Prostate gland (tissue), 2 donors: ENCODE measurements around the gene WDR18. TPM values are rescaled to one million over a fixed set of nuclear protein-coding genes. Genes with fewer than 3 reads are reported as not detected.
"Not testable (repeated sequence)": the region's sequence is repeated elsewhere in the genome, so short reads cannot be mapped to it uniquely, and the experiment has no call there.

Experiments
- DNase-seq: peaks from one replicate; pipeline ENCODE4 v3.0.0-alpha.2; 2019; ENCODE audit warnings: low spot score
- H3K27ac ChIP-seq, 2 donors: fragments of 200-600 bp; sonication (generic); 2 replicates each; pipeline ENCODE4 v1.5.1; 2017 to 2019
- H3K27me3 ChIP-seq: fragments of 200-600 bp; sonication (generic); replicated peaks from 2 replicates; pipeline ENCODE4 v1.5.1; 2019; ENCODE audit not compliant: insufficient read depth
- H3K36me3 ChIP-seq, 2 donors: fragments of 200-600 bp; sonication (generic); 1 replicate in 1 of 2; 2 replicates in 1 of 2; pipeline versions ENCODE4 v1.5.1 to v1.8.1; 2017 to 2019
- H3K4me1 ChIP-seq: fragments of 200-600 bp; sonication (generic); replicated peaks from 2 replicates; pipeline ENCODE4 v1.5.1; 2019
- H3K4me3 ChIP-seq, 2 donors: fragments of 200-600 bp; sonication (generic); 2 replicates each; pipeline ENCODE4 v1.5.1; 2017 to 2019
- H3K9me3 ChIP-seq: fragments of 200-600 bp; sonication (generic); 2 replicates; pipeline ENCODE4 v1.5.1; 2017
- POLR2A ChIP-seq: fragments of 450-650 bp; IDR thresholded peaks from one replicate; pipeline ENCODE4 v1.6.1; 2016; ENCODE audit warnings: antibody characterized with exemption, mild to moderate bottlenecking
- POLR2AphosphoS5 ChIP-seq: sonication (generic); formaldehyde crosslinking; IDR thresholded peaks from one replicate; pipeline ENCODE4 v1.6.1; 2017; ENCODE audit warnings: antibody characterized with exemption
- WGBS: methylation state at CpG from one replicate; pipeline ENCODE4 v1.1.5; 2018; 5-methylcytosine and 5-hydroxymethylcytosine counted together
- intact Hi-C: fragments of 100-400 bp; cut with DNase I; formaldehyde crosslinking; loops from one replicate; pipeline ENCODE4 v1.14.2; 2022
- total RNA-seq, 2 donors: library from RNA; depleted of rRNA; stranded (reverse); fragments of >200 nt; gene quantifications; one replicate each; pipeline ENCODE4 v1.1.0, GENCODE V29; 2016
- TF ChIP-seq, protein P1 (sequence below), 4 experiments: fragments of 200-600 bp in 2 of 4; fragments of 450-650 bp in 2 of 4; sonication (generic) in 2 of 4; IDR thresholded peaks; 1 replicate in 3 of 4; 2 replicates in 1 of 4; pipeline ENCODE4 v1.5.1; 2016 to 2019; ENCODE audit warnings: antibody characterized with exemption in 4 of 4, mild to moderate bottlenecking in 2 of 4, moderate library complexity in 2 of 4

WDR18 gene
- total RNA-seq, 2 donors from 2014 or later: 35.0 to 94.8 TPM

DNA sequence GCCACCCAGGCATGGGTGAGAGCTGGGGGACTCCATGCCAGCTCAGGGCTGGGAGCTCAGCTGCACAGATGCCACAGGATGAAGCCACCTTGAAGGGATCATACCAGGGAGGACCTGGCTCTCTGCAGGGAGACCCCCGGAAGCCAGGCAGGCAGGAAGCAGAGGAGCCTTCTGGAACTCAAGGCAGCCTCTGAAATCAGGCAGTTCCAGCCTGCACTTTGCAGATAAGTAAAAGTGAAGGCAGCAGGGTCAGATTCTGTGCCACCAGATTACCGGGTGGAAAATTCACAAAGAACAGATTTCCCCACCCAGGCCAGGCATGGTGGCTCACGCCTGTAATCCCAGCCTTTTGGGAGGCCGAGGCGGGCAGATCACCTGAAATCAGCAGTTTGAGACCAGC, 34.2 kb downstream of the WDR18 start:
- 83% methylated on average over 5 of the region's 5 CpGs for WGBS
- Histone ChIP-seq H3K4me1 (peaks cover 40% of the 10 kb centered on the region), H3K4me3 (no peak overlapping the region), H3K9me3 (no peaks in the 10 kb centered on the region), H3K27me3 (no peaks in the 10 kb centered on the region), H3K36me3 (no peaks in the 10 kb centered on the region), H3K27ac (no peak overlapping the region)
- no peak for DNase-seq
- TF ChIP-seq POLR2AphosphoS5 (no peak), POLR2A (no peak)
- TF ChIP-seq, protein P1, sequence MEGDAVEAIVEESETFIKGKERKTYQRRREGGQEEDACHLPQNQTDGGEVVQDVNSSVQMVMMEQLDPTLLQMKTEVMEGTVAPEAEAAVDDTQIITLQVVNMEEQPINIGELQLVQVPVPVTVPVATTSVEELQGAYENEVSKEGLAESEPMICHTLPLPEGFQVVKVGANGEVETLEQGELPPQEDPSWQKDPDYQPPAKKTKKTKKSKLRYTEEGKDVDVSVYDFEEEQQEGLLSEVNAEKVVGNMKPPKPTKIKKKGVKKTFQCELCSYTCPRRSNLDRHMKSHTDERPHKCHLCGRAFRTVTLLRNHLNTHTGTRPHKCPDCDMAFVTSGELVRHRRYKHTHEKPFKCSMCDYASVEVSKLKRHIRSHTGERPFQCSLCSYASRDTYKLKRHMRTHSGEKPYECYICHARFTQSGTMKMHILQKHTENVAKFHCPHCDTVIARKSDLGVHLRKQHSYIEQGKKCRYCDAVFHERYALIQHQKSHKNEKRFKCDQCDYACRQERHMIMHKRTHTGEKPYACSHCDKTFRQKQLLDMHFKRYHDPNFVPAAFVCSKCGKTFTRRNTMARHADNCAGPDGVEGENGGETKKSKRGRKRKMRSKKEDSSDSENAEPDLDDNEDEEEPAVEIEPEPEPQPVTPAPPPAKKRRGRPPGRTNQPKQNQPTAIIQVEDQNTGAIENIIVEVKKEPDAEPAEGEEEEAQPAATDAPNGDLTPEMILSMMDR (IDR thresholded peaks at IDR 0.05): no peak
- intact Hi-C loops: no loop called here

DNA sequence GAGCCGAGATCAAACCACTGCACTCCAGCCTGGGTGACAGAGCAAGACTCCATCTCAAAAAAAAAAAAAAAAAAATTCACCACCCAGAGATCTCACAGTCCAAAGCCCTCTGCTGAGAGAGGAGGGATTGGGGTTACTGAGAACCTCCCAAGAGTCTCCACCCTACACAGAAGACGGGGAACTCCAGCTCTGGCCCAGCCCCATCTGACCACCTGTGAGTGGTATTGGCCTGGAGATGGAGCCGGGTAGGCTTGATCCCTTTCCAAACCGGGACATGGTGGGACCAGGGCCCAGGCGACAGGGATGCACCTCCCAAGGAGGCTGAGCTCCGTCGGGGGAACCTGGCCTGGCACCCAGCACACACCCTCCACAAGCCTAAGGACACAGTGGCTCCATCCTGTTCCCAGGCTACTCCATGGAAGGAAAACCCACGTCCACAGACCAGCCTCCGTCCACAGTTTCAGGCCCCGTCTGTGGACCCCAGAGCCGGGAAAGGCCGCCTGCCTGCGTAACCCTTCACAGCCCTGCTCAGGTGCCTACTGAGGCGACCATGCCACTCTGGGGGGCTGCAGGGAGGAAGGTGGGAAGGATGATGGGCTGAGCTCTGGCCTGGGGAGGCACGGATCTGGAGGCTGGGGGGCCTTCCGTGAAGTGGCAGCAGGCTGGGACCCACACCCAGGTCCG, 34.9 kb downstream of the WDR18 start:
- no peaks in the 10 kb centered on the region for H3K27me3 ChIP-seq
- H3K9me3 ChIP-seq: no peaks in the 10 kb centered on the region
- peak overlapping the region; percentile 79 to 86 for H3K4me3 ChIP-seq
- intact Hi-C loops: no loop called here
- H3K36me3 ChIP-seq: no peaks in the 10 kb centered on the region
- TF ChIP-seq, protein P1 (IDR thresholded peaks at IDR 0.05): no peak
- TF ChIP-seq POLR2AphosphoS5 (no peak), POLR2A (no peak)
- peaks cover 40% of the 10 kb centered on the region for H3K4me1 ChIP-seq
- no peak for DNase-seq
- H3K27ac ChIP-seq: no peak overlapping the region
- 38% methylated on average over 16 of the region's 17 CpGs for WGBS

DNA sequence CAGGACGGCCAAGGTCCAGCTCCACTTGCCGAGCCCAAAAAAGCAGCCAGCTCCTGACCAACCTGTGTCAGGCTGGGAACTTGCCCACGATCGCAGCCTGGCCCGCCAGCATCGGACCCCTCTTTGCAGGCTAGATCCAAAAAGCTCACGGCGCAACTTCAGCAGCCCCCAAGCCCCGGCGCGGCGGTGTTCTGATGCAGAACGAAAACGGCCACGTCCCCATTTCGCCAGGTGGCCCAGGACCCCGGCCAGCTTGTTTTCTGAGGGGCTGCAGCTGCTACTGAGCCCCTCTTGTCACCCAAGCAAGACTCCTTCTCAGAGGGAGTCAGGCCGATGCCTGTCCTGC, 35.4 kb downstream of the WDR18 start:
- H3K36me3 ChIP-seq: no peaks in the 10 kb centered on the region
- TF ChIP-seq POLR2AphosphoS5: no peak
- 62% methylated on average over 18 of the region's 18 CpGs for WGBS
- intact Hi-C loops: no loop called here
- DNase-seq: no peak
- no peaks in the 10 kb centered on the region for H3K9me3 ChIP-seq
- H3K4me1 ChIP-seq: peaks cover 40% of the 10 kb centered on the region
- H3K27ac ChIP-seq: peak overlapping the region in 1 of 2 donors; percentile 91
- no peaks in the 10 kb centered on the region for H3K27me3 ChIP-seq
- H3K4me3 ChIP-seq: peak overlapping the region; percentile 79 to 86

DNA sequence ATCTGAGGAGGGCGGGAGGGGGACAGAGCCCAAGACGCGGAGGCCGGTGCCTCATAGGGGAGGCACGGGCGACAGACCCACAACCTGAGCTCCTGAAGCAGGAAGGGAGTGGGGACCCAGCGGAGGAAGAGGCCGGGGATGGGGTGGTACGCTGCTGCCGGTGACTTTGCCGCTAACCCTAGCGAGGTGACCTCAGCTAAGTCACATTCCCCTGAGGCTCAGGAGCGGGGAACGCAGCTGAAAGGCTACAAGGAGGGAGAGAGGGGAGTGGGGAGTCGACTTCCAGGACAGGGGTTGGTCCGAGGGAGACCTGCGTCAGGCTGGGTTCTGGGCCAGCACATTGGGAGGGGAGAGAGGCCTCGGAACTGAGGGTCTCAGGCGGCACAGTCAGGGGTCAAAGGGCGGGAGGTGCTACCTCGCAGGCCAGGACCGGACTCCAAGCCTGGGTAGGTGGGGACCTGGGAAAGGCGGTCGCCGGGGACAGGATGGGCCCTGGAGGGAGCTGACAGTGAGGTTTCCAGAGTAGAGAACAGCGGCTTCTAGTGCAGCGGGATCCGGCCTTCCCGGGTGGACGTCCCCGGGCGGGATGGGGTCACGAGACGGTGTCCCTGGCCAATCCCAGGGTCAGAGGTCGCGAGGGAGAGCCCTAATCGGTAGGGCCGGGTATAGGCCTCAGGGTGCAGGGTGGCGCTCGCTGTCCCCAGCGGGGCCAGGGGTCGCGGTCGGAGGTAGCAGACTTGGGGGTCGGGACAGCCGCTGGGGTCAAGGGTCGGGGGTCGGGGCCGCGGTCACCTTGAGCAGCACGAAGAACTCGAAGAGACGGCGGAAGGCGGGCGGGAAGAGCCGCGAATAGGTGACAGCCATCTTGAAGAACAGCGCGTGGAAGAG, 36.1 kb downstream of the WDR18 start:
- no peaks in the 10 kb centered on the region for H3K36me3 ChIP-seq
- H3K9me3 ChIP-seq: no peaks in the 10 kb centered on the region
- 1% methylated on average over 60 of the region's 60 CpGs for WGBS
- no peaks in the 10 kb centered on the region for H3K27me3 ChIP-seq
- peak overlapping the region; percentile 86 to 91 for H3K27ac ChIP-seq
- peaks cover 40% of the 10 kb centered on the region for H3K4me1 ChIP-seq
- intact Hi-C loops: no loop called here
- TF ChIP-seq POLR2A (no peak), POLR2AphosphoS5 (no peak)
- peak overlapping the region; percentile 79 to 86 for H3K4me3 ChIP-seq
- DNase-seq: no peak

DNA sequence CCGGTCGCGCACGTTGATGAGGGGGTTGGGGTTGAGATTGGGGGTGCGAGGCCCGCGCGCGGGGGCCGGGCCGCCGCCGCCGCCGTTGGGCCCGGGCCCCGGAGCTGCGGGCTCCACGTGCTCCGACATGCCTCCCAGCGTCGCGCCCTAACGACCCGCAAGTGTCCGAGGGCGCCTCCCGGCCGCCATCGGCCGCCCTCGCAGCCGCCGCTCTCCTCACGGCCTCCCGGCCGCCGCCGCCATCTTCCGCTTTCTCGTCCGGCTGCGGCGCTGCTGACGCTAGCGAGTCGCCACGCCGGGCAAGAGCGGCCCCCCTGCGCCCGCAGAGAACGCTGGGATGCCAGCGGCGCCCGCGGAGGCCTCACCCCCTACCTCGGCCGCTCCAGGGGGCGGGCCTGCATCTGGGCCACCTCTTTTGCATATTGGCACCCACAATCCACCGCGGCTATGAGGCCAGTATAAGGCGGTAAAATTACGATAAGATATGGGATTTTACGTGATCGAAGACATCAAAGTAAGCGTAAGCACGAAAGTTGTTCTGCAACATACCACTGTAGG, 36.8 kb downstream of the WDR18 start, which contains the start of gene TMEM259:
TSS of gene TMEM259 (minus strand) at position 256 of the 558 bp plus-strand sequence. CDS start at position 129, 127 bp downstream.
- peak; percentile 96 for DNase-seq
- WGBS: under 1% methylated on average over 55 of the region's 68 CpGs
- peak within 1 kb of the TSS; percentile 79 to 86 for H3K4me3 ChIP-seq
- intact Hi-C loops: no loop called here
- H3K36me3 ChIP-seq: no peaks in the 10 kb centered on the region
- H3K4me1 ChIP-seq: peaks cover 36% of the 10 kb centered on the region
- no peaks in the 10 kb centered on the region for H3K27me3 ChIP-seq
- H3K27ac ChIP-seq: peak within 1 kb of the TSS; percentile 86 to 91
- no peaks in the 10 kb centered on the region for H3K9me3 ChIP-seq
- TF ChIP-seq, protein P1 (IDR thresholded peaks at IDR 0.05): peak in 3 of 4 experiments; percentile 9 to 37 (median 24)
- TF ChIP-seq POLR2A (peak; percentile 80), POLR2AphosphoS5 (peak; percentile 94)

DNA sequence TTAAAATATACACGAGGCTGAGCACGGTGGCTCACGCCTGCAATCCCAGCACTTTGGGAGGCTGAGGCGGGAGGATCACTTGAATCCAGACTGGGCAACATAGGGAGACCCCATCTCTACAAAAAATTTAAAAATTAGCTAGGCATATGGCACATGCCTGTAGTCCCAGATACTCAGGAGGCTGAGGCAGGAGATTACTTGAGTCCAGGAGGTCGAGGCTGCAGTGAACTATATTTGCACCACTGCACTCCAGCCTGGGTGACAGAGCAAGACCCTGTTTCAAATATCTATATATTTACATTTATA, 39.7 kb downstream of the WDR18 start:
- H3K36me3 ChIP-seq, H3K9me3 ChIP-seq, H3K4me3 ChIP-seq, DNase-seq, H3K27me3 ChIP-seq, intact Hi-C loops, H3K27ac ChIP-seq: not testable (repeated sequence)
- H3K4me1 ChIP-seq: peaks cover 12% of the 10 kb centered on the region
- whole genome bisulfite sequencing: 88% methylated on average over 5 of the region's 5 CpGs

DNA sequence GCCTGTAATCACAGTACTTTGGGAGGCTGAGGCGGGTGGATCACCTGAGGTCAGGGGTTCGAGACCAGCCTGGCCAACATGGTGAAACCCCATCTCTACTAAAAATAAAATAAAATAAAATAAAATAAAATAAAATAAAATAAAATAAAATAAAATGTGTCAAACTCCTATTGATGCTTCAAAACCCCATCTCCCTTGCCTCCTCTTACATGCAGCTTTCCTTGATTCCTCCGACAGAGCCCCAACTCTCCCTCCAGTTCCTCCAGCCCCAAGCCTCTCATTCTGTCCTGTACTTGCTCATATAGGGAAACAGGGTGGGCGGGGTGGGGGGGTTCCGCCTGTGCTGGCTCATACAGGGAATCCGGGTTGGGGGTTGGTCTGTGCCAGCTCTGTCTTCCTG, 40.9 kb downstream of the WDR18 start:
- H3K4me3 ChIP-seq, intact Hi-C loops, H3K27ac ChIP-seq, H3K9me3 ChIP-seq, DNase-seq, H3K27me3 ChIP-seq, H3K4me1 ChIP-seq, H3K36me3 ChIP-seq: not testable (repeated sequence)
- 89% methylated on average over 6 of the region's 6 CpGs for WGBS
